Ovary (tissue), 9 donors: ENCODE measurements around the gene ATP6V0E1. TPM values are rescaled to one million over a fixed set of nuclear protein-coding genes. Genes with fewer than 3 reads are reported as not detected.

Experiments used
- DNase-seq, 5 donors: peaks; one replicate each; pipeline ENCODE4 v3.0.0-alpha.2; 2019 to 2020
- H3K27ac ChIP-seq, 2 donors: fragments of 200-600 bp; one replicate each; pipeline versions ENCODE4 v1.5.1 to v1.8.0; 2019 to 2022
- H3K27me3 ChIP-seq: fragments of 200-600 bp; one replicate; pipeline ENCODE4 v1.8.0; 2022
- H3K36me3 ChIP-seq: fragments of 200-600 bp; sonication (generic); one replicate; pipeline ENCODE4 v1.5.1; 2019
- H3K4me1 ChIP-seq: one replicate; pipeline ENCODE4 v1.8.1; 2013; ENCODE audit warnings: mild to moderate bottlenecking, moderate library complexity; ENCODE audit not compliant: insufficient read depth
- H3K4me3 ChIP-seq: fragments of 200-600 bp; sonication (generic); one replicate; pipeline ENCODE4 v1.5.1; 2017
- H3K9me3 ChIP-seq, 2 donors: fragments of 200-600 bp in 1 of 2; sonication (generic) in 1 of 2; one replicate each; pipeline versions ENCODE4 v1.5.1 to v1.8.1; 2013 to 2019; ENCODE audit warnings: mild to moderate bottlenecking in 1 of 2, moderate library complexity in 1 of 2
- CTCF ChIP-seq, 3 donors: fragments of 450-650 bp in 2 of 3; fragments of 200-600 bp in 1 of 3; IDR thresholded peaks; one replicate each; pipeline versions ENCODE4 v1.5.1 to v1.8.0; 2016 to 2022; ENCODE audit warnings: antibody characterized with exemption in 3 of 3, mild to moderate bottlenecking in 1 of 3
- EP300 ChIP-seq: sonication (generic); formaldehyde crosslinking; IDR thresholded peaks from one replicate; pipeline ENCODE4 v1.6.1; 2017; ENCODE audit warnings: antibody characterized with exemption
- POLR2A ChIP-seq: fragments of 450-650 bp; IDR thresholded peaks from one replicate; pipeline ENCODE4 v1.6.1; 2017; ENCODE audit warnings: antibody characterized with exemption, mild to moderate bottlenecking, moderate library complexity
- WGBS, 3 donors: extraction: QIAGEN DNeasy Blood & Tissue Kit in 1 of 3; methylation state at CpG; one replicate each; pipeline versions ENCODE4 v1.1.5 to v1.1.7; 2013 to 2017; 5-methylcytosine and 5-hydroxymethylcytosine counted together
- intact Hi-C, 4 donors: fragments of 100-400 bp; cut with DNase I; formaldehyde crosslinking; loops; one replicate each; pipeline versions ENCODE4 v1.11.0 to v1.15.1; 2022 to 2023
- polyA plus RNA-seq, 2 donors: library from polyadenylated mRNA; stranded (reverse); fragments of 200-250 nt in 1 of 2; fragments of 350-450 nt in 1 of 2; fragmentation: Illumina TruSeq in 1 of 2; extraction: RNeasy Lipid Tissue Mini Kit (QIAGEN cat#74804) in 1 of 2; gene quantifications; one replicate each; pipeline ENCODE4 v1.2.3, GENCODE V29; 2013 to 2014
- total RNA-seq, 7 donors: library from RNA; depleted of rRNA in 2 of 7; stranded (reverse); fragments of >200 nt in 2 of 7; fragmentation: NEBNext Ultra II Directional in 3 of 7; extraction: Animal tissue kit (Norgen Biotek cat#: 25700) in 3 of 7; gene quantifications; one replicate each; pipeline versions ENCODE4 v1.1.0 to v1.2.4, GENCODE V29; 2016 to 2023
- donor health status: DM: no; HTN: no; CAD: no; lungs with moderate emphysema.
- donor health status: DM: no; HTN: no; CAD: no.
- donor health status: Bipolar disorder and iron deficiency.
- donor health status: DM: yes; HTN: yes; CAD: no.
- donor health status: DM: no; HTN: no; CAD: no.
- donor health status: DM: yes; HTN: yes; CAD: no.

The ATP6V0E1 gene
- total and polyA plus RNA-seq, 9 donors, result 99.7 to 376 (median 164) TPM

- Histone ChIP-seq H3K36me3 (no peaks in the 10 kb centered on the region), H3K27ac (no peak overlapping the region)
Measured at GRCh38 chr5:172939611-172940267, 43.8 kb upstream of the ATP6V0E1 start.

GRCh38 chr5:172940268-172941066 lies 43.1 kb upstream of the ATP6V0E1 start:
- TF ChIP-seq EP300 (no peak), POLR2A (no peak), CTCF (IDR thresholded peaks at IDR 0.05) (no peak)
- peak in 1 of 5 donors; percentile 20 for DNase-seq
- intact Hi-C loops, result loop anchor here in 2 of 4 donors (5.0 to 10.0 kb wide), 2 partner anchors 458 to 476 kb away; no protein-coding TSS in a partner anchor
- WGBS, 3 donors, result 86 to 89% (median 88%) methylated on average over 15 of the region's 15 CpGs
- H3K4me1 ChIP-seq, result no peaks in the 10 kb centered on the region
- no peaks in the 10 kb centered on the region for H3K27me3 ChIP-seq
- no peaks in the 10 kb centered on the region for H3K36me3 ChIP-seq
- H3K4me3 ChIP-seq, result no peak overlapping the region
- H3K27ac ChIP-seq, result no peak overlapping the region
- H3K9me3 ChIP-seq, result no peaks in the 10 kb centered on the region

More at GRCh38 chr5:172939611-172940267, 43.8 kb upstream of the ATP6V0E1 start:
- TF ChIP-seq CTCF (IDR thresholded peaks at IDR 0.05) (no peak), POLR2A (no peak), EP300 (no peak)
- no peaks in the 10 kb centered on the region for H3K27me3 ChIP-seq
- no peaks in the 10 kb centered on the region for H3K9me3 ChIP-seq
- no peak overlapping the region for H3K4me3 ChIP-seq
- no peak for DNase-seq
- intact Hi-C loops, result loop anchor here (5.0 to 10.0 kb wide), 4 partner anchors 455 to 475 kb away; no protein-coding TSS in a partner anchor
- 77 to 80% (median 80%) methylated on average over 16 of the region's 16 CpGs for WGBS, 3 donors
- H3K4me1 ChIP-seq, result no peaks in the 10 kb centered on the region

- no peaks in the 10 kb centered on the region for H3K4me1 ChIP-seq
- H3K36me3 ChIP-seq, result no peaks in the 10 kb centered on the region
- TF ChIP-seq POLR2A, result no peak
- no peak for TF ChIP-seq EP300
- TF ChIP-seq CTCF (IDR thresholded peaks at IDR 0.05), result no peak
- no peak overlapping the region for H3K27ac ChIP-seq
- no peaks in the 10 kb centered on the region for H3K27me3 ChIP-seq
- no peak overlapping the region for H3K4me3 ChIP-seq
- 56 to 60% (median 59%) methylated on average over 4 of the region's 4 CpGs for WGBS, 3 donors
- peak in 1 of 5 donors; percentile 29 for DNase-seq
- no peaks in the 10 kb centered on the region for H3K9me3 ChIP-seq
- intact Hi-C loops, result loop anchor here in 2 of 4 donors (5.0 to 10.0 kb wide), 2 partner anchors 459 to 476 kb away; no protein-coding TSS in a partner anchor
Measured at GRCh38 chr5:172941067-172941516, 42.5 kb upstream of the ATP6V0E1 start.

- 88 to 92% (median 91%) methylated on average over 11 of the region's 11 CpGs for WGBS, 3 donors
- H3K9me3 ChIP-seq, result no peaks in the 10 kb centered on the region
- H3K4me3 ChIP-seq, result no peak overlapping the region
- no peaks in the 10 kb centered on the region for H3K27me3 ChIP-seq
- H3K27ac ChIP-seq, result no peak overlapping the region
- no peak for TF ChIP-seq EP300
- no peak for TF ChIP-seq CTCF (IDR thresholded peaks at IDR 0.05)
- TF ChIP-seq POLR2A, result no peak
- intact Hi-C loops, result loop anchor here in 2 of 4 donors (5.0 to 10.0 kb wide), 2 partner anchors 460 to 478 kb away; no protein-coding TSS in a partner anchor
- H3K36me3 ChIP-seq, result no peaks in the 10 kb centered on the region
- no peaks in the 10 kb centered on the region for H3K4me1 ChIP-seq
- peak in 1 of 5 donors; percentile 29 for DNase-seq
Measured at GRCh38 chr5:172942556-172942955, 41.0 kb upstream of the ATP6V0E1 start.
